Measurements from ENCODE around the gene TENM4. TPM values are rescaled to one million over a fixed set of nuclear protein-coding genes. Genes with fewer than 3 reads are reported as not detected.

Gene TENM4
- polyA plus RNA-seq, 1 experiment = 5.5 TPM

GRCh38 chr11:78706551-78706950 lies 734.3 kb downstream of the TENM4 start:
- Histone ChIP-seq H3K9me3 (ENCODE audit: control insufficient read depth, insufficient read depth, low read length) (no peaks in the 10 kb centered on the region), H3K27ac (ENCODE audit: low read depth, low read length) (no peak overlapping the region), H3K4me3 (ENCODE audit: low read depth, low read length) (no peak overlapping the region), H3K27me3 (ENCODE audit: control insufficient read depth, insufficient read depth, low read length) (no peaks in the 10 kb centered on the region)
- TF ChIP-seq CTCF (IDR thresholded peaks at IDR 0.05; ENCODE audit: low read depth, low read length) = no peak
- CTCF ChIA-PET = interaction anchor here (1.9 to 2.6 kb wide), 2 partner anchors 9 to 61 kb away, joined by 7 to 19 read pairs; no protein-coding TSS in a partner anchor
- POLR2A ChIA-PET = no interaction called here
- no peak for DNase-seq (ENCODE audit: low read depth, low spot score)

GRCh38 chr11:78704811-78705210 lies 736.0 kb downstream of the TENM4 start:
- no peaks in the 10 kb centered on the region for H3K27me3 ChIP-seq (ENCODE audit: control insufficient read depth, insufficient read depth, low read length)
- no peak overlapping the region for H3K4me3 ChIP-seq (ENCODE audit: low read depth, low read length)
- no peaks in the 10 kb centered on the region for H3K9me3 ChIP-seq (ENCODE audit: control insufficient read depth, insufficient read depth, low read length)
- ChIA-PET CTCF (interaction anchor here (2.6 kb wide), 1 partner anchor 11 kb away, joined by 19 read pairs; no protein-coding TSS in a partner anchor), POLR2A (no interaction called here)
- no peak overlapping the region for H3K27ac ChIP-seq (ENCODE audit: low read depth, low read length)
- DNase-seq (ENCODE audit: low read depth, low spot score) = no peak
- TF ChIP-seq CTCF (IDR thresholded peaks at IDR 0.05; ENCODE audit: low read depth, low read length) = no peak

GRCh38 chr11:78699609-78700135 lies 741.2 kb downstream of the TENM4 start:
- Histone ChIP-seq H3K27ac (ENCODE audit: low read depth, low read length) (no peak overlapping the region), H3K4me3 (ENCODE audit: low read depth, low read length) (no peak overlapping the region), H3K9me3 (ENCODE audit: control insufficient read depth, insufficient read depth, low read length) (no peaks in the 10 kb centered on the region), H3K27me3 (ENCODE audit: control insufficient read depth, insufficient read depth, low read length) (no peaks in the 10 kb centered on the region)
- TF ChIP-seq CTCF (IDR thresholded peaks at IDR 0.05; ENCODE audit: low read depth, low read length) = no peak
- ChIA-PET POLR2A (no interaction called here), CTCF (interaction anchor here (2.0 kb wide), 1 partner anchor 16 kb away, joined by 17 read pairs; no protein-coding TSS in a partner anchor)
- DNase-seq (ENCODE audit: low read depth, low spot score) = no peak

- Histone ChIP-seq H3K27ac (ENCODE audit: low read depth, low read length) (no peak overlapping the region), H3K4me3 (ENCODE audit: low read depth, low read length) (no peak overlapping the region), H3K9me3 (ENCODE audit: control insufficient read depth, insufficient read depth, low read length) (no peaks in the 10 kb centered on the region), H3K27me3 (ENCODE audit: control insufficient read depth, insufficient read depth, low read length) (no peaks in the 10 kb centered on the region)
- TF ChIP-seq CTCF (IDR thresholded peaks at IDR 0.05; ENCODE audit: low read depth, low read length) = no peak
- peak; percentile 6 for DNase-seq (ENCODE audit: low read depth, low spot score)
- CTCF ChIA-PET = interaction anchor here (1.5 to 2.7 kb wide), 2 partner anchors 17 to 35 kb away, joined by 3 to 12 read pairs; no protein-coding TSS in a partner anchor
- POLR2A ChIA-PET = no interaction called here
Measured at GRCh38 chr11:78698612-78699011, 742.2 kb downstream of the TENM4 start.

- Histone ChIP-seq H3K27me3 (ENCODE audit: control insufficient read depth, insufficient read depth, low read length) (no peaks in the 10 kb centered on the region), H3K9me3 (ENCODE audit: control insufficient read depth, insufficient read depth, low read length) (no peaks in the 10 kb centered on the region), H3K27ac (ENCODE audit: low read depth, low read length) (no peak overlapping the region), H3K4me3 (ENCODE audit: low read depth, low read length) (no peak overlapping the region)
- ChIA-PET CTCF (interaction anchor here (2.7 kb wide), 1 partner anchor 20 kb away, joined by 12 read pairs; no protein-coding TSS in a partner anchor), POLR2A (no interaction called here)
- no peak for TF ChIP-seq CTCF (IDR thresholded peaks at IDR 0.05; ENCODE audit: low read depth, low read length)
- no peak for DNase-seq (ENCODE audit: low read depth, low spot score)
Measured at GRCh38 chr11:78696177-78696576, 744.7 kb downstream of the TENM4 start.
